ENCODE data around the gene C10orf67.
"Not testable (repeated sequence)": the region's sequence is repeated elsewhere in the genome, so short reads cannot be mapped to it uniquely, and the experiment has no call there.

The C10orf67 gene

GRCh38 chr10:23281044-23281433 is 63.6 kb downstream of the C10orf67 start:
- Mint-ChIP-seq H3K27ac (no peak overlapping the region), H3K36me3 (ENCODE audit: low read depth) (no peaks in the 10 kb centered on the region), H3K27me3 (ENCODE audit: low read depth, poor library complexity) (peaks cover 41% of the 10 kb centered on the region)

DNA sequence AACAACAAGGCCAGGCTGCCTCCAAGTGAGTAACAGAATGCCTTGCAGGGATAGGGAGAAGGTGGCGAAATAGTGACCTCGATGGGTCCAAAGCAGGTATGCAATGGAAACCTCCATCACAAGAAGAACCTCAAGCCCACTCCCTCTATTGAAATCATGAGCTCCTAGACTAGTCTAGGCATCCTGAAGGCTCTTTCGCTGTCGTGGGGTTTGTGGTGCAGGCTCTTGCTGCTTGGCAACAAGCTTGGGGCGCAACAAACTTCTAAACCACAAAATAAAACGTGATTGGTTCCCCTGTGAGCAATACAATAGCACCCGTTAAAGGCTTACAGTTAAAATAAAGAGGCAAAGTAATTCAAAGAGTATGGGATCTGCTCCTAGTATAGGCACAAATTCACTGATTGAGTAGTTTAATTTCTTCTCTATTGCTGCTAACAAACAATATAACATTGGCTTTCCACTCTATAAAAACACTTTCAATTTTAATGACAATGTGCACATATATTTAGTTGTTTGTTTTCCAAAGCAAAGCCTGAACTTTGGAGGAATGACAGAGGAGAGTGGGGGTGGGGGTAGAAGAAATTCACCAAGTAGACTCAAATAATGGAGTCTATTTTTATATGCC is 64.1 kb downstream of the C10orf67 start:
- Mint-ChIP-seq H3K9me3 (peaks cover 4% of the 10 kb centered on the region), H3K36me3 (ENCODE audit: low read depth) (no peaks in the 10 kb centered on the region), H3K27ac (no peak overlapping the region), H3K4me3 (no peak overlapping the region), H3K27me3 (ENCODE audit: low read depth, poor library complexity) (peaks cover 41% of the 10 kb centered on the region), H3K4me1 (peaks cover 7% of the 10 kb centered on the region)
- TF ChIP-seq, protein P1, sequence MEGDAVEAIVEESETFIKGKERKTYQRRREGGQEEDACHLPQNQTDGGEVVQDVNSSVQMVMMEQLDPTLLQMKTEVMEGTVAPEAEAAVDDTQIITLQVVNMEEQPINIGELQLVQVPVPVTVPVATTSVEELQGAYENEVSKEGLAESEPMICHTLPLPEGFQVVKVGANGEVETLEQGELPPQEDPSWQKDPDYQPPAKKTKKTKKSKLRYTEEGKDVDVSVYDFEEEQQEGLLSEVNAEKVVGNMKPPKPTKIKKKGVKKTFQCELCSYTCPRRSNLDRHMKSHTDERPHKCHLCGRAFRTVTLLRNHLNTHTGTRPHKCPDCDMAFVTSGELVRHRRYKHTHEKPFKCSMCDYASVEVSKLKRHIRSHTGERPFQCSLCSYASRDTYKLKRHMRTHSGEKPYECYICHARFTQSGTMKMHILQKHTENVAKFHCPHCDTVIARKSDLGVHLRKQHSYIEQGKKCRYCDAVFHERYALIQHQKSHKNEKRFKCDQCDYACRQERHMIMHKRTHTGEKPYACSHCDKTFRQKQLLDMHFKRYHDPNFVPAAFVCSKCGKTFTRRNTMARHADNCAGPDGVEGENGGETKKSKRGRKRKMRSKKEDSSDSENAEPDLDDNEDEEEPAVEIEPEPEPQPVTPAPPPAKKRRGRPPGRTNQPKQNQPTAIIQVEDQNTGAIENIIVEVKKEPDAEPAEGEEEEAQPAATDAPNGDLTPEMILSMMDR (IDR thresholded peaks at IDR 0.05) = no peak
- DNase-seq = no peak

More at GRCh38 chr10:23281044-23281433, 63.6 kb downstream of the C10orf67 start:
- H3K4me3 Mint-ChIP-seq = no peak overlapping the region
- DNase-seq = no peak
- TF ChIP-seq, protein P1 (IDR thresholded peaks at IDR 0.05) = no peak
- peaks cover 3% of the 10 kb centered on the region for H3K9me3 Mint-ChIP-seq
- peaks cover 7% of the 10 kb centered on the region for H3K4me1 Mint-ChIP-seq

DNA sequence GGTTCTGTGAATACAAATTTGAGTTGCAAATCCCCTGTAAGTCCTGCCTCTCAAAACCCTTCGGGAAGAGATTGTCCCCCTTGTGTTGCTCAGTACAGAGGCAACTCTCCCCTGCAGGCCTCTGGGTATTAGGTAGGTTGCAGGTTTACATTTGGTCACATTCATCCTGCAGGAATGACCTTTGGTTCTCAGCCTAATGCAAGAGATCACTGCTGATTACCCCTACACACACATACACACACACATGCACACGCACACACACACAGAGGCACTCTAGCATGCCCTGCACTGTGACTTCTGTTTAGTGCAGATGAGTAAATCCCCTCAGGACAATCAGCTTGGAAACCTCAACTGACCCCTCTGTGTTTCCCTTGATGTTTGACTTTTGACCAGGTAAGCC is 69.2 kb downstream of the C10orf67 start:
- no peak overlapping the region for H3K4me3 Mint-ChIP-seq
- H3K27me3 Mint-ChIP-seq (ENCODE audit: low read depth, poor library complexity) = peaks cover 14% of the 10 kb centered on the region
- DNase-seq = no peak
- peaks cover under 1% of the 10 kb centered on the region for H3K4me1 Mint-ChIP-seq
- no peak overlapping the region for H3K27ac Mint-ChIP-seq
- H3K36me3 Mint-ChIP-seq (ENCODE audit: low read depth) = no peaks in the 10 kb centered on the region
- H3K9me3 Mint-ChIP-seq = peaks cover 42% of the 10 kb centered on the region
- TF ChIP-seq, protein P1 (IDR thresholded peaks at IDR 0.05) = no peak

GRCh38 chr10:23274179-23274578 is 70.4 kb downstream of the C10orf67 start:
- DNase-seq; H3K36me3 Mint-ChIP-seq (ENCODE audit: low read depth); H3K27ac Mint-ChIP-seq; H3K4me1 Mint-ChIP-seq; H3K4me3 Mint-ChIP-seq: not testable (repeated sequence)
- Mint-ChIP-seq H3K9me3 (peaks cover 45% of the 10 kb centered on the region), H3K27me3 (ENCODE audit: low read depth, poor library complexity) (peaks cover 10% of the 10 kb centered on the region)

- Mint-ChIP-seq H3K4me3 (no peak overlapping the region), H3K27me3 (ENCODE audit: low read depth, poor library complexity) (peaks cover 10% of the 10 kb centered on the region), H3K4me1 (no peaks in the 10 kb centered on the region), H3K9me3 (peaks cover 41% of the 10 kb centered on the region), H3K36me3 (ENCODE audit: low read depth) (no peaks in the 10 kb centered on the region), H3K27ac (no peak overlapping the region)
- TF ChIP-seq, protein P1 (IDR thresholded peaks at IDR 0.05) = no peak
- DNase-seq = no peak
Measured at GRCh38 chr10:23270531-23270930, 74.1 kb downstream of the C10orf67 start.

DNA sequence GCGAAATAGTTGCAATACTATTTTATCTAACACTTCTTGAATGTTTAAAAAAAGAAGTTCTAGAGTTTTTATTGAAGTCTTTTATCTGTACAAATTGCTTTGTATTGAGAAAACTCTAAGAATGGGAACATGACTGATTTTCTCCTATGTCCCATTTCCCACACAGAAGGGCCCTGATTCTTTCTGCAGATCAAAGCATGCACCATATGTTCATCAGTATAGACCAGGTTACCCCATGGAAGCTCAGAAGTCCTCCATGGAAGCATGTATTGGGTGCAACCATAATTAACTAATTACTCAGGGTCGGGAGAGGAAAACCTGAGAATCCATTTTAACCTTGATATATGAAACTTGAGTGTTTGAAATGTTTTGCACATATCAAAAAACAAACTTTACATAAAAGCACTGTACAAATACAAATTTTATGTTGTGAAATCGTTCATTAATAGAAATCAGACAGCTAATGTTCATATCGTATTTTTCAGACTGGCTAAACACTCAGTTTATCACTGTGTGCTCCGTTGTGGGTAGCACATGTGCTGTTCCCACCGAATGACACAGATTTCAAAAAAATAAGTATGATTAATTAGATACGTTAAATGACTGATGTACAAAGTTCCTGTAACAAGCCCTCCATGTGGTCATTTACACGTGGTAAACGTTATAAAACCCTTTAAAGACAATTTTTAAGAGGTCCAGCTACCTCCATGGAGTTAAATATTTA is 81.0 kb downstream of the C10orf67 start:
- DNase-seq = no peak
- peaks cover 15% of the 10 kb centered on the region for H3K27me3 Mint-ChIP-seq (ENCODE audit: low read depth, poor library complexity)
- no peak overlapping the region for H3K27ac Mint-ChIP-seq
- no peak overlapping the region for H3K4me3 Mint-ChIP-seq
- H3K9me3 Mint-ChIP-seq = no peaks in the 10 kb centered on the region
- TF ChIP-seq, protein P1 (IDR thresholded peaks at IDR 0.05) = no peak
- H3K4me1 Mint-ChIP-seq = no peaks in the 10 kb centered on the region
- H3K36me3 Mint-ChIP-seq (ENCODE audit: low read depth) = no peaks in the 10 kb centered on the region

All from nephron progenitor cell (in vitro differentiated cells).